ENCODE data around the gene DISC1. TPM values are rescaled to one million over a fixed set of nuclear protein-coding genes. Genes with fewer than 3 reads are reported as not detected.
"Not testable (repeated sequence)": the region's sequence is repeated elsewhere in the genome, so short reads cannot be mapped to it uniquely, and the experiment has no call there.

Gene DISC1
- total RNA-seq, 1 donor from 2014 or later: 3.5 TPM

DNA sequence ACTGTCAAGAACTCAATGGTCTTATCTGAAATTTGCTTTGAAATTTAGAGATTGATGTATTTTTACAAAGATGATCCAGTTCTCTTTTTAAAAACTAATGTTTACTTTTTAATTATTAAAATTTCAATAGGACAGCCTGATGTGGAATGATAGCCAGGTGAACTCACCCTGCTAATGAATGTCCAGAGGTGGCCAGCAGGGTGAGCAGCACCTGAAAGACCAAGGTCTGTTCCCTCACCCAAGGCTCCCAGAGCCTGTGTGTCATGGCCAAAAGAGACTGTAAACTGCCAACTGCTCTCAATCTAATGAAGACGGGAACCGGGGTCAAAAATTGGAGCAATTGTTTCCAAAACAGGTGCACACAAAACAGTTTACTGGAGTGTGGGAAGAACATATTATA lies 340.4 kb downstream of the DISC1 start:
- peaks cover 10% of the 10 kb centered on the region for H3K4me1 ChIP-seq
- no peaks in the 10 kb centered on the region for H3K9me3 ChIP-seq (replicated peaks)
- TF ChIP-seq CTCF (IDR thresholded peaks at IDR 0.05; ENCODE audit: borderline replicate concordance): no peak
- no peaks in the 10 kb centered on the region for H3K36me3 ChIP-seq
- intact Hi-C loops (cut with micrococcal nuclease): no loop called here
- no peak overlapping the region for H3K4me3 ChIP-seq
- H3K27me3 ChIP-seq (ENCODE audit: low read depth): no peaks in the 10 kb centered on the region
- DNase-seq: no peak
- no peak overlapping the region for H3K27ac ChIP-seq (replicated peaks)

- Histone ChIP-seq H3K36me3 (no peaks in the 10 kb centered on the region), H3K27ac (replicated peaks) (no peak overlapping the region), H3K4me1 (peaks cover 10% of the 10 kb centered on the region), H3K4me3 (no peak overlapping the region), H3K27me3 (ENCODE audit: low read depth) (no peaks in the 10 kb centered on the region), H3K9me3 (replicated peaks) (no peaks in the 10 kb centered on the region)
- TF ChIP-seq CTCF (IDR thresholded peaks at IDR 0.05; ENCODE audit: borderline replicate concordance): no peak
- intact Hi-C loops (cut with micrococcal nuclease): no loop called here
- no peak for DNase-seq
Observed at GRCh38 chr1:231969076-231969475, 342.5 kb downstream of the DISC1 start.

GRCh38 chr1:231969761-231970160 lies 343.2 kb downstream of the DISC1 start:
- intact Hi-C loops (cut with micrococcal nuclease); H3K4me1 ChIP-seq: not testable (repeated sequence)

GRCh38 chr1:231970684-231971083 lies 344.1 kb downstream of the DISC1 start:
- DNase-seq: no peak
- TF ChIP-seq CTCF (IDR thresholded peaks at IDR 0.05; ENCODE audit: borderline replicate concordance): no peak
- H3K27ac ChIP-seq (replicated peaks): no peak overlapping the region
- no peaks in the 10 kb centered on the region for H3K27me3 ChIP-seq (ENCODE audit: low read depth)
- intact Hi-C loops (cut with micrococcal nuclease): no loop called here
- peaks cover 10% of the 10 kb centered on the region for H3K4me1 ChIP-seq
- H3K36me3 ChIP-seq: no peaks in the 10 kb centered on the region
- no peaks in the 10 kb centered on the region for H3K9me3 ChIP-seq (replicated peaks)
- no peak overlapping the region for H3K4me3 ChIP-seq

More at GRCh38 chr1:231969761-231970160, 343.2 kb downstream of the DISC1 start:
- H3K27ac ChIP-seq (replicated peaks); H3K27me3 ChIP-seq (ENCODE audit: low read depth); H3K4me3 ChIP-seq; H3K36me3 ChIP-seq; DNase-seq; H3K9me3 ChIP-seq (replicated peaks): not testable (repeated sequence)

GRCh38 chr1:231971397-231972110 lies 345.0 kb downstream of the DISC1 start:
- intact Hi-C loops (cut with micrococcal nuclease): no loop called here
- Histone ChIP-seq H3K27me3 (ENCODE audit: low read depth) (no peaks in the 10 kb centered on the region), H3K4me3 (peak overlapping the region; percentile 20), H3K27ac (replicated peaks) (peak overlapping the region; percentile 39), H3K9me3 (replicated peaks) (no peaks in the 10 kb centered on the region), H3K36me3 (no peaks in the 10 kb centered on the region), H3K4me1 (peaks cover 10% of the 10 kb centered on the region)
- no peak for DNase-seq
- TF ChIP-seq CTCF (IDR thresholded peaks at IDR 0.05; ENCODE audit: borderline replicate concordance): no peak

GRCh38 chr1:231972111-231972445 lies 345.5 kb downstream of the DISC1 start:
- Histone ChIP-seq H3K36me3 (peaks cover under 1% of the 10 kb centered on the region), H3K4me3 (no peak overlapping the region), H3K4me1 (peaks cover 10% of the 10 kb centered on the region), H3K27ac (replicated peaks) (peak overlapping the region; percentile 39), H3K27me3 (ENCODE audit: low read depth) (no peaks in the 10 kb centered on the region), H3K9me3 (replicated peaks) (peaks cover 3% of the 10 kb centered on the region)
- no peak for DNase-seq
- intact Hi-C loops (cut with micrococcal nuclease): no loop called here
- no peak for TF ChIP-seq CTCF (IDR thresholded peaks at IDR 0.05; ENCODE audit: borderline replicate concordance)
